ENCODE results near the gene RPL29. TPM values are rescaled to one million over a fixed set of nuclear protein-coding genes. Genes with fewer than 3 reads are reported as not detected.
"Not testable (repeated sequence)": the region's sequence is repeated elsewhere in the genome, so short reads cannot be mapped to it uniquely, and the experiment has no call there.

RPL29 gene
- 1,000 to 10,000 TPM; 1,304 to 2,666 (median 2,366) TPM for total RNA-seq

- in situ Hi-C loops (cut with MboI; ENCODE audit: low pct_unique_long_range_greater_than_20kb in 2 of 9, low sequenced_read_pairs in 9 of 9, unreplicated experiment in 9 of 9), result no loop called here
- peak; percentile 88 to 95 (median 93) for ATAC-seq (replicated peaks in 6 of 8)
- peak within 1 kb of the TSS; percentile 56 to 93 (median 82) for H3K4me3 ChIP-seq
- H3K27ac ChIP-seq, result peak within 1 kb of the TSS; percentile 84 to 90
- WGBS, 10 experiments, result 0 to 2% (median 0%) methylated on average over 1 to 19 of the region's 40 CpGs; no CpG with 5 or more reads in 3 of the 10 experiments
- H3K4me1 ChIP-seq (replicated peaks in 1 of 2), result peaks cover 9 to 11% of the 10 kb centered on the region in 2 donors
Measured at GRCh38 chr3:51995346-51996163, at the start of gene RPL29. Gene RPL29, minus strand, starts transcription at chr3:51995895. Its CDS starts 434 bp downstream, at chr3:51995461.

GRCh38 chr3:52044869-52045619 lies 49.3 kb upstream of the RPL29 start:
- H3K4me1 ChIP-seq (replicated peaks in 1 of 2), result peaks cover 26 to 35% of the 10 kb centered on the region in 2 donors
- ATAC-seq (replicated peaks in 6 of 8), result peak in 6 of 8 experiments; percentile 7 to 62 (median 34)
- no peak overlapping the region for H3K4me3 ChIP-seq
- H3K27ac ChIP-seq, result peak overlapping the region in 1 of 2 donors; percentile 51
- WGBS, 10 experiments, result 49 to 100% (median 78%) methylated on average over 2 to 6 of the region's 18 CpGs; no CpG with 5 or more reads in 4 of the 10 experiments
- in situ Hi-C loops (cut with MboI; ENCODE audit: low pct_unique_long_range_greater_than_20kb in 2 of 9, low sequenced_read_pairs in 9 of 9, unreplicated experiment in 9 of 9), result no loop called here

GRCh38 chr3:52043750-52044149 lies 48.1 kb upstream of the RPL29 start:
- 57 to 83% methylated on average over 1 to 4 of the region's 6 CpGs; no CpG with 5 or more reads in 8 of the 10 experiments for WGBS, 10 experiments
- in situ Hi-C loops (cut with MboI; ENCODE audit: low pct_unique_long_range_greater_than_20kb in 2 of 9, low sequenced_read_pairs in 9 of 9, unreplicated experiment in 9 of 9), result no loop called here
- Histone ChIP-seq H3K4me1 (replicated peaks in 1 of 2) (peaks cover 30 to 40% of the 10 kb centered on the region in 2 donors), H3K4me3 (no peak overlapping the region), H3K27ac (no peak overlapping the region)
- ATAC-seq (replicated peaks in 6 of 8), result no peak

DNA sequence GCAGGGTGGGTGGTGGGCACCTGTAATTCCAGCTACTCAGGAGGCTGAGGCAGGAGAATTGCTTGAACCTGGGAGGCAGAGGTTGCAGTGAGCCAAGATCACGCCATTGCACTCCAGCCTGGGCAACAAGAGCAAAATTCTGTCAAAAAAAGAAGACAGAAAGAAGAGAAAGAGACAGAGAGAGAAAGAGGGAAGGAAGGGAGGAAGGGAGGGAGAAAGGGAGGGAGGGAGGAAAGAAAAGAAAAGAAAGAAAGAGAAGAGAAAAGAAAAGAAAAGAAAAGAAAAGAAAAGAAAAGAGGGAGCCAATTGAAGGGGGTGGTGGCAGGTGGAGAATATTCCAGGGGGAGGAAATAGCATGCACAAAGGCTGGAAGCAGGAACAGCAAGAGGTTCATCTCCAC lies 47.3 kb upstream of the RPL29 start:
- in situ Hi-C loops (cut with MboI; ENCODE audit: low pct_unique_long_range_greater_than_20kb in 2 of 9, low sequenced_read_pairs in 9 of 9, unreplicated experiment in 9 of 9), result not testable (repeated sequence)

DNA sequence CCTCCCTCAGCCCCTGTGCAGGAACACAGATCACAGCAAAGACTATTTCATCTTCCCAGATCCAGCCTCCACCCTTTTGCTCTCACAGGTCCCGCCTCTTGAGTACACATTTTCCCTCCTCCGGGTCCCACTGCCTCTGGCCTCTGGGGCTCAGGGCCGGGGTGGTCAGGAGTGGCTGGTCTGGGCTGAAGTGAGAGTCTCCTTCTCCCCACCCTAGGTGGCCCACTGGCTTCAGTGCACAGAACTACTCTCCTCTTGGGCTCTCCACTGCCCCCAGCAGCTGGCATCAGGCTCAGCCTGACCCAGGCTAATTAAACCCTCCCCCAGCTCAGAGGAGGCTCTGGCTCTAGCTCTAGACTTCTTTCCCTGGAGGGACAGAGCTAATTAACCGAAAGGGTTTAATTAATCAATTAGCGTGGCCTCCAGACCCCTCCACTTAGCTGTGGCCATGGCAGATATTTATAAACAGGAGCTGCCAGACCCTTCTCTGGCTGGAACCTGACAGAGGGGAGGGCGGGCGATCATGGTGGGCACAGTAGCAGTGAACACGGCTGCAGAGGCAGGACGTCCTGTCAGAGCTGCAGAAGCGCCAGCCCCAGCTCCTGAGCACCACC lies 45.5 kb upstream of the RPL29 start:
- 20 to 100% (median 72%) methylated on average over 1 to 8 of the region's 10 CpGs; no CpG with 5 or more reads in 4 of the 10 experiments for WGBS, 10 experiments
- peaks cover 22 to 30% of the 10 kb centered on the region in 2 donors for H3K4me1 ChIP-seq (replicated peaks in 1 of 2)
- peak in 6 of 8 experiments; percentile 4 to 64 (median 10) for ATAC-seq (replicated peaks in 6 of 8)
- in situ Hi-C loops (cut with MboI; ENCODE audit: low pct_unique_long_range_greater_than_20kb in 2 of 9, low sequenced_read_pairs in 9 of 9, unreplicated experiment in 9 of 9), result no loop called here
- H3K27ac ChIP-seq, result no peak overlapping the region
- H3K4me3 ChIP-seq, result no peak overlapping the region

More for the DNA sequence above, 47.3 kb upstream of the RPL29 start:
- not testable (repeated sequence) for ATAC-seq (replicated peaks in 6 of 8); H3K4me3 ChIP-seq; H3K27ac ChIP-seq
- WGBS, 10 experiments, result 97 to 100% (median 100%) methylated on average over 1 of the region's 1 CpG; no CpG with 5 or more reads in 5 of the 10 experiments
- peaks cover 30 to 40% of the 10 kb centered on the region in 2 donors for H3K4me1 ChIP-seq (replicated peaks in 1 of 2)

DNA sequence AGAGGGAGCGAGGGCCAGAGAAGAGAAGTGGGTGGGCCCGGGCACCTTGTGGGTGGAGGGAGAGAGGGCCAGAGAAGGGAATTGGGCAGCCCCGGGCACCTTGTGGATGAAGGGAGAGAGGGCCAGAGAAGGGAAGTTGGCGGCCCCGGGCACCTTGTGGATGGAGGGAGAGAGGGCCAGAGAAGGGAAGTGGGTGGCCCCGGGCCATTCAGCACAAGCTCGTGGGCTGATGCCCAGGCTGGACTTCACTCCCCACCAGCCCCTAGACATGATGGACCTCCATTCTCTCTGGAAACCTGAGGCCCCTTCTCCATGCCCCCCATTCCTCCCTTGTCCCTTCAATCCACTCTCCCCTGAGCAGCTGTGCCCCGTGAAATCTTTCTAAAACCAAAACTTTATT lies 44.9 kb upstream of the RPL29 start:
- no peak for ATAC-seq (replicated peaks in 6 of 8)
- Histone ChIP-seq H3K27ac (no peak overlapping the region), H3K4me1 (replicated peaks in 1 of 2) (peaks cover 16 to 23% of the 10 kb centered on the region in 2 donors), H3K4me3 (no peak overlapping the region)
- WGBS, 10 experiments, result 20 to 100% (median 75%) methylated on average over 1 to 2 of the region's 8 CpGs; no CpG with 5 or more reads in 5 of the 10 experiments
- in situ Hi-C loops (cut with MboI; ENCODE audit: low pct_unique_long_range_greater_than_20kb in 2 of 9, low sequenced_read_pairs in 9 of 9, unreplicated experiment in 9 of 9), result no loop called here

DNA sequence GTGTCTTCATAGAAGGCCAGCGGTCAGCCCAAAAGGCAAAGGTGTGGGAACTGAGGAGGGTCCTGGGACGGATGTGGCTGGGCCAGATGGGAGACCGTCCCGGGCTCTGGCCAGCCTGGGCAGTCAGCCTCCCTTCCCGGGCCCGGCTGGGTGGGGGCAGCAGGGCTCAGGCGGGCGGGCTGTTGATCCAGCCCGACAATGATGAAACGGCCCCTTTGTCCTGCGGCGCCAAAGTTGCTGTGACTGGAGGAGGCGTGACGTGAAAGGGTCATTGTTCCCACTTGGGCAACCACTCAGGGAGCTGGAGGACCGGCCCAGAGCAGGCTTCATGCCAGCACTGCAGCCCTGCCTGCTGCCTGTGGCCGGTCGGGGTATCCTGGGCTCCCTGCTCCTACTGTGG lies 44.2 kb upstream of the RPL29 start:
- 100% methylated on average over 2 of the region's 17 CpGs; no CpG with 5 or more reads in 9 of the 10 experiments for WGBS, 10 experiments
- Histone ChIP-seq H3K4me1 (replicated peaks in 1 of 2) (peaks cover 11 to 17% of the 10 kb centered on the region in 2 donors), H3K27ac (no peak overlapping the region), H3K4me3 (no peak overlapping the region)
- peak in 5 of 8 experiments; percentile 88 to 91 (median 90) for ATAC-seq (replicated peaks in 6 of 8)
- in situ Hi-C loops (cut with MboI; ENCODE audit: low pct_unique_long_range_greater_than_20kb in 2 of 9, low sequenced_read_pairs in 9 of 9, unreplicated experiment in 9 of 9), result no loop called here

- 90% methylated on average over 2 of the region's 4 CpGs; no CpG with 5 or more reads in 9 of the 10 experiments for WGBS, 10 experiments
- in situ Hi-C loops (cut with MboI; ENCODE audit: low pct_unique_long_range_greater_than_20kb in 2 of 9, low sequenced_read_pairs in 9 of 9, unreplicated experiment in 9 of 9), result no loop called here
- peak in 1 of 8 experiments; percentile 1 for ATAC-seq (replicated peaks in 6 of 8)
- Histone ChIP-seq H3K27ac (no peak overlapping the region), H3K4me3 (no peak overlapping the region), H3K4me1 (replicated peaks in 1 of 2) (peaks cover 11 to 17% of the 10 kb centered on the region in 2 donors)
Measured at GRCh38 chr3:52039426-52039825, 43.7 kb upstream of the RPL29 start.

- Histone ChIP-seq H3K4me1 (replicated peaks in 1 of 2) (peaks cover 11 to 17% of the 10 kb centered on the region in 2 donors), H3K27ac (no peak overlapping the region), H3K4me3 (no peak overlapping the region)
- in situ Hi-C loops (cut with MboI; ENCODE audit: low pct_unique_long_range_greater_than_20kb in 2 of 9, low sequenced_read_pairs in 9 of 9, unreplicated experiment in 9 of 9), result no loop called here
- ATAC-seq (replicated peaks in 6 of 8), result no peak
- 87 to 100% (median 100%) methylated on average over 1 to 3 of the region's 6 CpGs; no CpG with 5 or more reads in 7 of the 10 experiments for WGBS, 10 experiments
Measured at GRCh38 chr3:52038227-52038626, 42.5 kb upstream of the RPL29 start.

DNA sequence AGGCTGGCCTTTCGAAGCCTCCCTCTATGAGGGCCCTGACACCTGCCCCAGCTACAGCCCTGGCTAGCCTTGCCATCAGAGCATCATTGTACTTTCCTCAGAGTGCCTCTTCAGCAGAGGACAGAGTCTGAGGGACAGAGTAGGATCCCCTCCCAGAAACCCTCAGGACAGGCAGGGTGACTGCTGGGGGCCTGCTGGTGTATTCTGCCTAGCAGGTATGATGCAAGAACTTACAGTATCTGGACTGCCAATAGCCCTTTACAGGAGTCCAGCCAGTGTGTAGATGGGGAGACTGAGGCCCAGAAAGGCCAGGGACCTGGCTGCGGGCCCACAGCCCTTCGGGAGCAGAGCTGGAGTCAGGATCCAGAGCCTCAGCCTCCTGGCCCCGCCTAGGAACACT lies 41.6 kb upstream of the RPL29 start:
- ATAC-seq (replicated peaks in 6 of 8), result no peak
- no peak overlapping the region for H3K4me3 ChIP-seq
- in situ Hi-C loops (cut with MboI; ENCODE audit: low pct_unique_long_range_greater_than_20kb in 2 of 9, low sequenced_read_pairs in 9 of 9, unreplicated experiment in 9 of 9), result no loop called here
- peaks cover 11 to 17% of the 10 kb centered on the region in 2 donors for H3K4me1 ChIP-seq (replicated peaks in 1 of 2)
- 80 to 100% (median 98%) methylated on average over 1 to 4 of the region's 4 CpGs; no CpG with 5 or more reads in 6 of the 10 experiments for WGBS, 10 experiments
- no peak overlapping the region for H3K27ac ChIP-seq

DNA sequence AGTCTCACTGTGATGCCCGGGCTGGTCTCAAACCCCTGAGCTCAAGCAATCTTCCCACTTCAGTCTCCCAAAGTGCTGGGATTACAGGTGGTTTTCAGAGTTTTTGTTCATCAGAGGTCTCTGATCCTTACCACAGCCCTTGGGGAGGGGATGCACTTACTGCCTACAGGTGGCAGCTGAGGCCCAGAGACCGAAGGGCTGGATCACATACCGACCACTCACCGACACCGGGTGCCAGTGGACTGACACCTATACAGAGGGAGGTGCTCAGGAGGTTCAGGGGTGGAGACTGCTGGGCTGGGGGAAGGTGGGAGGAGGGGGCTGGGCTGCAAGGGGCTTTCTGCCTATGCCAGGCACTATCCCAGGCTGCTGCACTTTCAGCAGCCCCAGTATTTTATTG lies 41.1 kb upstream of the RPL29 start:
- ATAC-seq (replicated peaks in 6 of 8), result peak in 1 of 8 experiments; percentile 14
- in situ Hi-C loops (cut with MboI; ENCODE audit: low pct_unique_long_range_greater_than_20kb in 2 of 9, low sequenced_read_pairs in 9 of 9, unreplicated experiment in 9 of 9), result no loop called here
- WGBS, 10 experiments, result 0 to 29% methylated on average over 1 of the region's 5 CpGs; no CpG with 5 or more reads in 8 of the 10 experiments

DNA sequence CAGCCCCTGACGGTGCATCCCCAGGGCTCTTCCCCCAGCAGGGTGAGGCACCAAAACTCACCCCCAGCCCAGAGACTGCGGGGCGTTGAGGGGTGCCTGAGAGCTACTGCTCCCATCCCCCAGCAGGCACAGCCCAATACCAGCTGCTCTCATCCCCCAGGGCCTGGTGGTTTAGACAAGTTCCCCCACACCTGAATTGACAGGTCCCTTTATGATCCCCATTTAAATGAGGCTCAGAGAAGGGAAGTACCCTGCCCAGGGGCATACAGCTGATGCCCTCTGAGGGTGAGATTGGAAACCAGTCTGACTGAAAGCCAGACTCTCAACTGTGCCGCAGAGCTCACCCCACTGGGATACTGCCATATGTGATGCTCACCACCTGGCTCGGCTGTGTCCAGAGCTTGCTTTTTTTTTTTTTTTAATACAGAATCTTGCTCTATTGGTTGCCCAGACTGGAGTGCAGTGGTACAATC lies 40.6 kb upstream of the RPL29 start:
- no peak overlapping the region for H3K4me3 ChIP-seq
- H3K27ac ChIP-seq, result no peak overlapping the region
- in situ Hi-C loops (cut with MboI; ENCODE audit: low pct_unique_long_range_greater_than_20kb in 2 of 9, low sequenced_read_pairs in 9 of 9, unreplicated experiment in 9 of 9), result no loop called here
- peaks cover 11 to 17% of the 10 kb centered on the region in 2 donors for H3K4me1 ChIP-seq (replicated peaks in 1 of 2)
- no peak for ATAC-seq (replicated peaks in 6 of 8)
- WGBS, 10 experiments, result 43 to 86% (median 63%) methylated on average over 1 to 2 of the region's 5 CpGs; no CpG with 5 or more reads in 4 of the 10 experiments

More for the DNA sequence above, 41.1 kb upstream of the RPL29 start:
- Histone ChIP-seq H3K27ac (no peak overlapping the region), H3K4me3 (no peak overlapping the region), H3K4me1 (replicated peaks in 1 of 2) (peaks cover 11 to 17% of the 10 kb centered on the region in 2 donors)

Measured in motor neuron (in vitro differentiated cells).